ENCODE results near the gene DLG2.

GRCh38 chr11:83410605-83411565 is 2216.3 kb downstream of the DLG2 start:
- TF ChIP-seq CTCF (IDR thresholded peaks at IDR 0.05) (no peak), POLR2A (IDR thresholded peaks at IDR 0.05) (no peak)
